K562 (cell line): Measurements from ENCODE around the gene MTHFS. TPM values are rescaled to one million over a fixed set of nuclear protein-coding genes. Genes with fewer than 3 reads are reported as not detected.

Source experiments
- ZBTB40 ChIP-seq, 2 experiments: fragments of 450-650 bp in 1 of 2; sonication (generic) in 1 of 2; formaldehyde crosslinking in 1 of 2; IDR thresholded peaks; 2 replicates each; pipeline versions ENCODE4 v1.7.1 to v1.9.0; 2016 to 2022; ENCODE audit warnings: inconsistent platforms in 1 of 2, mild to moderate bottlenecking in 1 of 2, missing genetic modification reagents in 1 of 2
- polyA plus RNA-seq, 8 experiments: library from polyadenylated mRNA; depleted of rRNA in 4 of 8; stranded (reverse) in 5 of 8; unstranded in 3 of 8; fragments of >200 nt; fragmentation: Nextera tagmentation in 2 of 8; fragmentation: Illumina TruSeq in 1 of 8; extraction: Ambion mirVana in 2 of 8; extraction: Trizol in 1 of 8; gene quantifications; 2 replicates each; pipeline versions ENCODE4 v1.2.1 to v1.2.3, GENCODE V29; 2011 to 2014; ENCODE audit warnings: inconsistent platforms in 1 of 8, missing spikeins in 1 of 8
- total RNA-seq, 7 experiments: library from RNA; depleted of rRNA in 6 of 7; stranded (reverse); fragments of >200 nt in 6 of 7; fragmentation: Illumina TruSeq in 2 of 7; extraction: Trizol in 2 of 7; gene quantifications; 2 replicates each; pipeline versions ENCODE4 v1.2.1 to v1.2.3, GENCODE V29; 2011 to 2021; ENCODE audit warnings: low replicate concordance in 1 of 7

MTHFS gene
- total and polyA plus RNA-seq, 9 of the 15 experiments (the other 6 are each of a cell fraction or from before 2014, with no cell fraction given), result 17.8 to 79.3 (median 41.7) TPM

- no peak for TF ChIP-seq ZBTB40 (IDR thresholded peaks at IDR 0.05)
- TF ChIP-seq ZBTB40 (CRISPR knock-in tag; IDR thresholded peaks at IDR 0.05), result no peak
- TF ChIP-seq, all 486 proteins: peak for 3
Measured at GRCh38 chr15:79816571-79816970, 80.2 kb downstream of the MTHFS start (continued).
